Osteoblast (primary cell): ENCODE results near the gene PLS1. TPM values are rescaled to one million over a fixed set of nuclear protein-coding genes. Genes with fewer than 3 reads are reported as not detected.
A peak's percentile ranks its signal among the peaks of the same experiment; 100 is the strongest.

ENCODE experiments used
- DNase-seq: peaks from one replicate; pipeline ENCODE4 v3.0.0; 2011; ENCODE audit warnings: low spot score, mixed read lengths; ENCODE audit not compliant: insufficient read length; ENCODE audit errors: missing footprints
- H2AFZ ChIP-seq: 2 replicates; pipeline ENCODE4 v1.6.0; 2011; ENCODE audit warnings: mild to moderate bottlenecking, low read length
- H3K27ac ChIP-seq: 2 replicates; pipeline ENCODE4 v1.5.1; 2011; ENCODE audit warnings: mild to moderate bottlenecking, low read depth, low read length, moderate library complexity
- H3K27me3 ChIP-seq: 2 replicates; pipeline ENCODE4 v1.6.0; 2012; ENCODE audit warnings: mild to moderate bottlenecking, control low read depth, inconsistent platforms, low read length, moderate library complexity; ENCODE audit not compliant: insufficient read depth
- H3K36me3 ChIP-seq: 2 replicates; pipeline ENCODE4 v1.5.1; 2011; ENCODE audit warnings: mild to moderate bottlenecking, low read length, control low read depth, moderate library complexity; ENCODE audit not compliant: insufficient read depth
- H3K4me1 ChIP-seq: 2 replicates; pipeline ENCODE4 v1.5.1; 2011; ENCODE audit warnings: mild to moderate bottlenecking, low read length, control low read depth, moderate library complexity; ENCODE audit not compliant: insufficient read depth
- H3K4me2 ChIP-seq: 2 replicates; pipeline ENCODE4 v1.6.0; 2011; ENCODE audit warnings: mild to moderate bottlenecking, low read length; ENCODE audit not compliant: insufficient read depth
- H3K4me3 ChIP-seq: fragments of 200-600 bp; sonication (generic); 3 replicates; pipeline ENCODE4 v1.5.1; 2012; ENCODE audit warnings: mild to moderate bottlenecking, low read length, inconsistent platforms; ENCODE audit not compliant: insufficient read depth
- H3K79me2 ChIP-seq: 2 replicates; pipeline ENCODE4 v1.6.0; 2012; ENCODE audit warnings: mild to moderate bottlenecking, low read length, control low read depth, inconsistent platforms; ENCODE audit not compliant: insufficient read depth
- H3K9me3 ChIP-seq: 2 replicates; pipeline ENCODE4 v1.5.1; 2011; ENCODE audit warnings: low read depth, low read length, control low read depth
- H4K20me1 ChIP-seq: 2 replicates; pipeline ENCODE4 v1.6.0; 2012; ENCODE audit warnings: mild to moderate bottlenecking, low read length, control low read depth; ENCODE audit not compliant: insufficient read depth
- total RNA-seq: library from RNA; depleted of rRNA; stranded (reverse); fragments of >200 nt; gene quantifications from 2 replicates; pipeline ENCODE4 v1.2.3, GENCODE V29; 2012
- TF ChIP-seq, protein P1 (sequence below): IDR thresholded peaks from 2 replicates; pipeline ENCODE4 v1.5.1; 2011; ENCODE audit warnings: mild to moderate bottlenecking, low read depth, low read length, moderate library complexity; ENCODE audit errors: extremely low read depth

PLS1 gene
- total RNA-seq, 1 donor, result 1.1 TPM

DNA sequence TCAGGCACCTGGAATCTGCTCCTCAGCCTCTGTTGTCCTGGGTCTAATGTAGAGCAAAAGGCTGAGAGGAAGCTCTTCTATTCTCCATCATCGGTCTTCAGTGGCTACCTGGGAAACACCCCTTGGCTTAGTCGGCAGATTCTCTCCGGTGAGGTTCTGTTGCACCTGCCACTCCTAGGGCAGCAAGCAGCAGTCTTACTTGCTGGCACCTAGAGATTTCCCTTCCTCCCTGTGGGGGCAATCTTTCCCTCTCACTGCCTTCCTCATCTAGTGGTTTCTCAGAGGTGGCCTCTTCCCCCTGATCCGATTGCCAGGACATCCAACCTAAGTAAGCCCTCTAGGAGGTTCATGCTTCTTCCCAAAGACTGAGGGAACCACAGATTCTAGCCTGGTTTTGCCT is 60.8 kb downstream of the PLS1 start:
- Histone ChIP-seq H3K27ac (no peak overlapping the region), H3K79me2 (no peaks in the 10 kb centered on the region), H3K9me3 (no peaks in the 10 kb centered on the region), H4K20me1 (no peaks in the 10 kb centered on the region), H3K4me3 (no peak overlapping the region), H3K4me1 (no peaks in the 10 kb centered on the region), H3K36me3 (no peaks in the 10 kb centered on the region), H3K4me2 (no peak overlapping the region), H2AFZ (no peak overlapping the region), H3K27me3 (no peaks in the 10 kb centered on the region)
- no peak for DNase-seq
- TF ChIP-seq, protein P1, sequence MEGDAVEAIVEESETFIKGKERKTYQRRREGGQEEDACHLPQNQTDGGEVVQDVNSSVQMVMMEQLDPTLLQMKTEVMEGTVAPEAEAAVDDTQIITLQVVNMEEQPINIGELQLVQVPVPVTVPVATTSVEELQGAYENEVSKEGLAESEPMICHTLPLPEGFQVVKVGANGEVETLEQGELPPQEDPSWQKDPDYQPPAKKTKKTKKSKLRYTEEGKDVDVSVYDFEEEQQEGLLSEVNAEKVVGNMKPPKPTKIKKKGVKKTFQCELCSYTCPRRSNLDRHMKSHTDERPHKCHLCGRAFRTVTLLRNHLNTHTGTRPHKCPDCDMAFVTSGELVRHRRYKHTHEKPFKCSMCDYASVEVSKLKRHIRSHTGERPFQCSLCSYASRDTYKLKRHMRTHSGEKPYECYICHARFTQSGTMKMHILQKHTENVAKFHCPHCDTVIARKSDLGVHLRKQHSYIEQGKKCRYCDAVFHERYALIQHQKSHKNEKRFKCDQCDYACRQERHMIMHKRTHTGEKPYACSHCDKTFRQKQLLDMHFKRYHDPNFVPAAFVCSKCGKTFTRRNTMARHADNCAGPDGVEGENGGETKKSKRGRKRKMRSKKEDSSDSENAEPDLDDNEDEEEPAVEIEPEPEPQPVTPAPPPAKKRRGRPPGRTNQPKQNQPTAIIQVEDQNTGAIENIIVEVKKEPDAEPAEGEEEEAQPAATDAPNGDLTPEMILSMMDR, result no peak

DNA sequence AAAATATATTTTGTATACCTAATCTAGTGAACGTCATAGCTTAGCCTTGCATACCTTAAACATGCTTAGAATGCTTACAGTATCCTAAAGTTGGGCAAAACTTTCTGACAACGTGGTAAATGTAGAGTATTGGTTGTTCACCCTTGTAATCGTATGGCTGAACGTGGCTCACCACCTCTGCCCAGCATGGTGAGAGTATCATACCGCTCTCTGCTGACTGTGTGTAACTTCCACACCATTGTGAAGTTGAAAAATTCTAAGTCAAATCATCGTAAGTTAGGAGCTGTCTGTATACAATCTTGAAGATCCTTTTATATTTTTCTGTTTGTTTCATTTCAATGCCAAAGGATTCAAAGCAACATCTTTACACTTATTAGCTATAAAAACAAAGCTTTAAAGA is 64.2 kb downstream of the PLS1 start:
- Histone ChIP-seq H3K36me3 (no peaks in the 10 kb centered on the region), H3K4me2 (peak overlapping the region; percentile 47), H3K4me1 (no peaks in the 10 kb centered on the region), H3K27ac (no peak overlapping the region), H2AFZ (peak overlapping the region; percentile 62), H3K4me3 (no peak overlapping the region), H3K27me3 (no peaks in the 10 kb centered on the region), H4K20me1 (no peaks in the 10 kb centered on the region), H3K9me3 (no peaks in the 10 kb centered on the region), H3K79me2 (no peaks in the 10 kb centered on the region)
- TF ChIP-seq, protein P1, result no peak
- DNase-seq, result peak; percentile 10

DNA sequence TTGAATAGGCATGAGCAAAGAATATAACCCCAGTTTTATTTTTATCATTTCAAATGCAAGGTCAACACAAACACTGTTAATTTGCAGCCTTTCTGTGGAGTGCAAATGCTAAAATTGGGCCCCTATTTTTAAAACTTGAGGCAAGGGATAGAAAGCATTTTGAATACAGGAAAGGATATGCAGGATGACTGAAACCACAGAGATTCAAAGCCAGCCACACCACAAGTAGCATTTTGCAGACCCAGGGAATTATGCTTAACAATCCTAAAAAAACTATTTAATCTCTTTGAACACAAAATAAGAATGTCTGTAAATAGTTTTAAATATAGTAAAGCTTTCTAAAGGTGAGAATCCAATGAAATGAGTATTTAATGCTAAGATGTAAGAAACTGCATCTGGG is 64.7 kb downstream of the PLS1 start:
- H3K9me3 ChIP-seq, result no peaks in the 10 kb centered on the region
- no peak overlapping the region for H3K4me3 ChIP-seq
- no peak overlapping the region for H3K27ac ChIP-seq
- H3K4me1 ChIP-seq, result no peaks in the 10 kb centered on the region
- TF ChIP-seq, protein P1, result no peak
- no peaks in the 10 kb centered on the region for H3K27me3 ChIP-seq
- no peaks in the 10 kb centered on the region for H4K20me1 ChIP-seq
- H3K4me2 ChIP-seq, result no peak overlapping the region
- no peaks in the 10 kb centered on the region for H3K36me3 ChIP-seq
- H3K79me2 ChIP-seq, result no peaks in the 10 kb centered on the region
- peak; percentile 51 for DNase-seq
- no peak overlapping the region for H2AFZ ChIP-seq

DNA sequence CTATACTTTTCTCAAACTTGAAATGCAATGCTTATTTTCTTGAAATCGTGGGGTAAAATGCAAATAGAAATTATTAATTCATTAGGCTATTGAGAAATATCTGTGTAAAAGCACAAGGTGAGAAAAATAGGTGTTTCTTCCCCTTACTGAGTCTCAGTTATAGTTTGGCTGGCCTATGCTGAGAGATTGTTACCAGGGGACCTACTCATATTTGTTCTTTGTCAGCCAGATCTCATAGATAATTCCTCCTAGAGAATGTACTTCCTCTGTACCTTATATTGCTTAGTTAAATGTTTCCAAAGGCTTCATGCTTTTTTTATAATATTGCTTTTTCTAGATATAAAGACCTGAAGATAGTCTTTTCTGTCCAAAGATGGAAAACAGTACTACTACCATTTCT is 67.7 kb downstream of the PLS1 start:
- Histone ChIP-seq H3K27ac (no peak overlapping the region), H3K27me3 (peaks cover 6% of the 10 kb centered on the region), H2AFZ (no peak overlapping the region), H3K4me3 (no peak overlapping the region), H3K4me1 (no peaks in the 10 kb centered on the region), H3K79me2 (no peaks in the 10 kb centered on the region), H3K36me3 (no peaks in the 10 kb centered on the region), H3K4me2 (no peak overlapping the region), H3K9me3 (no peaks in the 10 kb centered on the region), H4K20me1 (no peaks in the 10 kb centered on the region)
- TF ChIP-seq, protein P1, result no peak
- DNase-seq, result no peak
